GM21528 (cell line): Measurements from ENCODE around the gene CUL1.
A peak's percentile ranks its signal among the peaks of the same experiment; 100 is the strongest.
"Not testable (repeated sequence)": the region's sequence is repeated elsewhere in the genome, so short reads cannot be mapped to it uniquely, and the experiment has no call there.

Experiments used
- ATAC-seq: cut with Tn5 transposase; IDR thresholded peaks from one replicate; pipeline ENCODE4 v1.9.1; 2021; ENCODE audit warnings: mild to moderate bottlenecking, moderate library complexity; ENCODE audit not compliant: unreplicated experiment, low FRiP score

The CUL1 gene

GRCh38 chr7:148696787-148697186 is 1.9 kb upstream of the CUL1 start:
- ATAC-seq, result no peak

DNA sequence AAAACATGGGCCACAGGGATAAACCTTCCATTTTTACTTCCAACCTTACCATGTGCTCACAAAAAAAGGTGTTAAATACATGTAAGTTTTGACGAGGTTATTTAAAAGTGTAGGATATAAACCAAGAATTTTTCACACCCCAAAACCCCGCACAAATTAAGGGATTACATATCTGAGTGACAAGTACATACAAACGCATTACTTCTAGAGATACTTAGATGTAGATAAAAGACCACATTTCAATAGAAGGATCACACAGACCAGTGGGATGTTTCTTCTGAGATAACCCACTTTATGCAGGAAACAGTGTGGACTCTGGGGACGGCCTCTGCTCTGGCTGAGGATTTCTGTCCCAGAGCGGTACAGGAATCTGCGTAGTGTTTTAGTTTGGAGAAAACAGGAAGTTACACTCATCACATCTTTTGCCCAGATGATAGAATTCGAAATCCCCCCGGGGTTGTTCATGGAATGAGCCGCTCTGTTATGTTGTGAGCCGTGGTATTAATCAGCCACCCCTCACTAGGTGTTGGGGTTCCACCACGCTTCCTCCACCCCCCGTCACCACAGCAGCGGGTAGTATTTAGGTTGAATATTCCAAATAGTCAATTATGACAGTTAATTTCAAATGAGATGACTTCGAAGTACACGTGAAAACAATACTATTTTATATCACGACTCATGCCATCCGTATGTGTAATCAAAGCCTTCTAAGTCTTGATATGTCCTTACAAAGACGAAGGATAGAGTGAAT is 1.3 kb upstream of the CUL1 start:
- ATAC-seq, result no peak

- no peak for ATAC-seq
These were observed 701 bp upstream of the CUL1 start for GRCh38 chr7:148698007-148698396.

GRCh38 chr7:148699024-148699781 is 500 bp downstream of the CUL1 start:
- ATAC-seq, result peak; percentile 51

GRCh38 chr7:148699782-148700629 is 1.3 kb downstream of the CUL1 start:
- ATAC-seq, result peak; percentile 38

GRCh38 chr7:148700661-148701064 is 2.0 kb downstream of the CUL1 start:
- no peak for ATAC-seq

DNA sequence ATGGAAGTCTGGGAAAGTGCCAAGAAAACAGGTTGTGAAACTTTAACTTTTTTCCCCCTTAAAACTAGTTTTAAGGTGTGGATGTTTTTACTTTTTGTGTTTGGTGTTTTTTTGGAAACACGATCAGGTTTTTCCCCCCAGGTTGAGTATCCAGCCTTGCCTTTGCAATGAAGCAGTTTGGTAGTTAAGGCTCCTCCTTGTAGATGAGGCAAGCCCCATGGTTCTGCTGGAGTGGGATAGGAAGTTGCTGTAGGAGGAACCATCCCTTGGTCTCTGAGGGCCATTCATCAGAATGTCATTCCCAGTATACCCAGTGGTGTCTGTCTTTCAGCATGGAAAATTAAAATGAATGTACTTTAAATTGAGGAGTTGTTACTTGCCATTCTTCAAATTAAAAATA is 2.7 kb downstream of the CUL1 start:
- ATAC-seq, result no peak

GRCh38 chr7:148702876-148703670 is 4.4 kb downstream of the CUL1 start:
- ATAC-seq, result no peak

GRCh38 chr7:148703671-148703962 is 4.9 kb downstream of the CUL1 start:
- not testable (repeated sequence) for ATAC-seq

- ATAC-seq, result no peak
These were observed 5.5 kb downstream of the CUL1 start for GRCh38 chr7:148704189-148704588.

- no peak for ATAC-seq
These were observed 6.3 kb downstream of the CUL1 start for GRCh38 chr7:148704970-148705369.

GRCh38 chr7:148706368-148706767 is 7.7 kb downstream of the CUL1 start:
- no peak for ATAC-seq

DNA sequence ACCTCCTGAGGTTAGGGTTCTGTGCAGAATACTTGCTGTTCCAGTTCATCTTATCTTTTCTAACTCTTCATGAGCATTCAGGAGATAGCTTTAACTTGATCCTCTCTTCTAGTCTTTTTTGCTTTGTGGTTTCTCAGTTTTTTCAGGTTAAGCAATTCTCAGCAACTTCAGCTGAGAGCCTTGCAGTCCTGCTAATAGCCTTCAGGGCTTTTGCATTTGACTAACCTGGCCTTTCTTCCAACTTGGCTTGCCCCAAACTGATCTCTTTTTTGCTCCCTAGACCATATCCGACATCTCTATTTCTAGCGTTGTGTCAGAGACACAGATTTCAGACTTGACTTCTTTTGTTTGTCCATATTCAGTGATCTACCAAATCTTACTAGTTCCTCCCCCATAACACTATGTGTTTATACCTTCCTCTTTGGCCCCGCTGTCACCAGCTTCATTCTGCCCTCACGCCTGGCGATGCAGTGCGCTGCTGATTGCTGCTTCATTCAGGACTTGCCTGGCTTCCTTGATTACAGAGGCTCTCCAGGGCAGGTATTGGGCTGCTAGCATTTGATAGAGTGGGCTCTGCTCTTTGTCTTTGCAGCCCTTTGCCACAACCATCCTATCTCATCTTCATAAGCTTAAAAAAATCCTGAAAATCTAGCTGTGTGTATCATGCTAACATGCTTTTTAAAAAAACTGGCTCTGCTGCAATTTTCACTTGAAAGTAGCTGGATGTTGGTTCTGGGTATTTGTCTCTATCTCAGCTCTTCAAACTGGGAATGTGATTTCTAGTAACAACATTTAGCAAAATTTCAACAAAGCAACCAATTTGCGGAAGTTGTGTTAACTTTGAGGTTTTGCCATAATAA is 9.6 kb downstream of the CUL1 start:
- no peak for ATAC-seq

- ATAC-seq, result no peak
These were observed 10.3 kb downstream of the CUL1 start for GRCh38 chr7:148709014-148709413.

- not testable (repeated sequence) for ATAC-seq
These were observed 11.7 kb downstream of the CUL1 start for GRCh38 chr7:148710426-148710825.

DNA sequence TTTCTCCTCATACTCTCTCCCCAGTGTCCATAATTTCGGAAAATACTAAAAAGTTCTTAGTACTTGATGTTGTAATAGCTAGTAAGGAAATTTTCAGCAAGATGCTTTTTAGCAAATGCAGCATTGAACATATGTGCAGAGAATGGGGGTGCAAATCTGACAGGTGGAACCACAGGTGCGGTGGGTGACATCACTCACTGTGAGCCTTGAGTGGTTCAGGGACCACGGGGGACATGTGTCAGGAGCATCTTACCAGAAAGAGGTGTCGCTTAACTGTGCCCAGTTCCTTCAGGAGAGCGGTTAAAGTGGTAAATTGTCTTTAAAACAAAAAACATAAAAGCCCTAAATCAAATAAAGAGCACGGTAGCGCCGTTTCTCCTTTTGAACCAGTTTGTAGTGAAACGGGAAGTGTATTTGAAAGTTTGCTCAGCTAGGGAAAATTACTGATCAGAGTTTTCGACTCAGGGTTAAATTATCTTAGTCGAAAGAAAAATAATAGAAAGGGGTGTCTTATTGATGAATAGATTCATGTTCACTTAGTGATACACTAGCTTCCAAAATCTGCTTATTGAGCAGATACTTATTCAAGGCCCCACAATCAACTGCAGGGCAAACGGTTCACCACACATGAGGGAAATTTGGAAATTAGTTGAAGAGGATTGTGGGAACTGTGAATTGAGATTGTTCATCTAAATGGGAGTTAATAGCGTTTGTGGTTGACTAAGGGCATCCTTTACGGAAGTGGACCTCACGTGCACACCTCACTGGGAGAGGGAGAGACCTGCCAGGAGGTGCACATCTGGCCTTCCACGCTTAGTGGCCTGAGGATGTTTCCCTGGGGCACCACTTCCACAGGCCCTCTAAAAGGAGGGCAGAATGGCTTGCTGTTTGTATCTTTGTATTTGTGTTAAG is 12.7 kb downstream of the CUL1 start:
- ATAC-seq, result no peak

- peak; percentile 72 for ATAC-seq
These were observed 14.1 kb downstream of the CUL1 start for GRCh38 chr7:148712678-148713329.

DNA sequence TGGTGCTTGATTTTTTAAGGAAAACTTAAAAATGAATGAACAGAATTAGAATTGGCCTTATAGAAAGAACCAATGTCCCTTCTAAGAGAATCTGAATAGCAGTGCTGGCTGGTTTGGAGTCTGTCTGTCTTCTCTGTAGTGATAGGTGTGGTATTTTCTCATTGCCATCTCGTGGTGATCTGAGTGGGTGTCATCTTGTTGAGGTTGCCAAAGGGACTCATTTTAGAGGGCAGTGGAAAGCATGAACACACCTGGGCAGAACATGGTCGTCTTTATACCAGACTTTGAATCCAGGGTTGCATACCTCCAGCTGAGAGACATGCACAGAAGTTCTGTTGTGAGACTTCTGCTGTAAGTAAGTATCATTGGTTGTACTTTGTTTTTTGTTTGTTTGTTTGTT is 15.8 kb downstream of the CUL1 start:
- no peak for ATAC-seq
